Ishikawa (cell line): ENCODE data around the gene NEK10.

Experiments used
- CREB1 ChIP-seq: IDR thresholded peaks from 2 replicates; pipeline ENCODE4 v1.6.1; 2012; ENCODE audit warnings: low read depth
- MAX ChIP-seq: IDR thresholded peaks from 2 replicates; pipeline ENCODE4 v1.6.1; 2012
- REST ChIP-seq: IDR thresholded peaks from 2 replicates; pipeline ENCODE4 v1.6.1; 2012; ENCODE audit warnings: low read depth, mild to moderate bottlenecking
- TEAD4 ChIP-seq: IDR thresholded peaks from 2 replicates; pipeline ENCODE4 v1.6.1; 2012

DNA sequence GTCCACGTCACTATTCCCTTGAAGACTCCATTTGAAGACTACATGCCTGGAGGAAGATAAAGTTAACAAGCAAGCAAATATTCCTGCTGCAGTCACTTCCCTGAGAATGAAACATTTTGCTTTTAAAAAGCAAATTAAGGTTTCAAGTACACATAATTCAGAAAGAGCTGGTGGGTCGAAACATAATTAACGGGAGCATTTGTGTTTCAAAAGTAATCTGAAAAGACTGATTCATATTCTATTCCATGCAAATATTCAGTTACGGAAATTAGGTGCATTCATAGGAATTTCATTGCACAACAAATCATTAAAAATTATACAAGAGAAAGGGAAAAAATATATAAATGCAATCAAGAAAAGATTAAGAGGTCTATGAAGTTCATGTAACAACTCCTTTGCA lies 260.9 kb downstream of the NEK10 start:
- no peak for TF ChIP-seq CREB1
- TF ChIP-seq TEAD4, result no peak
- TF ChIP-seq REST, result no peak
- no peak for TF ChIP-seq MAX
